ENCODE results near the gene CDHR3. TPM values are rescaled to one million over a fixed set of nuclear protein-coding genes. Genes with fewer than 3 reads are reported as not detected.

The CDHR3 gene
- total and polyA plus RNA-seq, 2 donors (not counting 3 experiments of a cell fraction or from before 2014, with no cell fraction given), result 0.46 to 2.3 TPM

GRCh38 chr7:106048706-106049020 lies 85.6 kb downstream of the CDHR3 start:
- no peak for FAIRE-seq
- CTCF ChIA-PET, result interaction anchor here (0.7 to 1.1 kb wide), 2 partner anchors 9 to 106 kb away, joined by 3 to 4 read pairs; no protein-coding TSS in a partner anchor
- no peak for TF ChIP-seq GATA2 (IDR thresholded peaks at IDR 0.05; ENCODE audit: insufficient read depth, insufficient read length, low read depth, low read length)
- no peak for TF ChIP-seq POLR2AphosphoS5 (IDR thresholded peaks at IDR 0.05; ENCODE audit: insufficient read depth, low read depth, low read length)
- TF ChIP-seq POLR2A (IDR thresholded peaks at IDR 0.05; ENCODE audit: low read depth, low read length), result no peak
- no peak for TF ChIP-seq FOS (IDR thresholded peaks at IDR 0.05; ENCODE audit: borderline replicate concordance, insufficient read depth, low read length)
- TF ChIP-seq MYC (IDR thresholded peaks at IDR 0.05; ENCODE audit: low read depth, low read length), result no peak
- TF ChIP-seq MAX (IDR thresholded peaks at IDR 0.05; ENCODE audit: insufficient read depth, insufficient read length), result no peak
- no peak for TF ChIP-seq CTCF (IDR thresholded peaks at IDR 0.05; ENCODE audit: extremely low read depth in 1 of 2, insufficient read depth in 1 of 2, low read depth in 1 of 2, low read length in 2 of 2)
- no peak for TF ChIP-seq EZH2 (IDR thresholded peaks at IDR 0.05; ENCODE audit: borderline replicate concordance, low read depth, low read length, severe bottlenecking)
- no peak for TF ChIP-seq JUN (IDR thresholded peaks at IDR 0.05; ENCODE audit: borderline replicate concordance, insufficient read depth, insufficient read length, low read depth)
- H3K27me3 ChIP-seq (ENCODE audit: control insufficient read depth in 2 of 2, insufficient read depth in 2 of 2, low read length in 2 of 2), result peaks cover 20% of the 10 kb centered on the region in 2 experiments
- H3K4me1 ChIP-seq (ENCODE audit: control insufficient read depth, extremely low read depth, insufficient read depth, low read length), result no peaks in the 10 kb centered on the region
- no peaks in the 10 kb centered on the region for H4K20me1 ChIP-seq (replicated peaks; ENCODE audit: control insufficient read depth, extremely low read depth, insufficient read depth, low read length)
- no peak for DNase-seq (ENCODE audit: low read depth, low spot score)
- intact Hi-C loops (cut with micrococcal nuclease) (loop anchor here (10.0 kb wide), 1 partner anchor 644 kb away; no protein-coding TSS in a partner anchor), dilution Hi-C loops (cut with MboI; ENCODE audit: extremely low pct_ligation_motif_present, low sequenced_read_pairs) (no loop called here)
- no peak overlapping the region for H2AFZ ChIP-seq (ENCODE audit: low read depth, low read length)
- no peak overlapping the region for H3K4me2 ChIP-seq (ENCODE audit: insufficient read depth, low read length)
- H3K27ac ChIP-seq (ENCODE audit: insufficient read depth, low read depth, low read length), result no peak overlapping the region
- no peaks in the 10 kb centered on the region for H3K9me3 ChIP-seq (replicated peaks; ENCODE audit: control insufficient read depth, insufficient read depth, low read length)
- no TSS peak for BruUV-seq (replicated peaks)
- no peak overlapping the region for H3K4me3 ChIP-seq (replicated peaks in 1 of 3; ENCODE audit: insufficient read depth in 1 of 3, low read depth in 1 of 3, low read length in 3 of 3)
- POLR2A ChIA-PET, result no interaction called here
- H3K9me1 ChIP-seq (replicated peaks; ENCODE audit: control insufficient read depth, extremely low read depth, insufficient read depth, low read length), result no peaks in the 10 kb centered on the region
- H3K36me3 ChIP-seq (ENCODE audit: control insufficient read depth in 2 of 2, extremely low read depth in 1 of 2, insufficient read depth in 2 of 2, low read length in 2 of 2), result no peaks in the 10 kb centered on the region
- no peak overlapping the region for H3K9ac ChIP-seq (replicated peaks; ENCODE audit: extremely low read depth, insufficient read depth, low read length)
- H3K79me2 ChIP-seq (ENCODE audit: control insufficient read depth, insufficient read depth, low read length), result no peaks in the 10 kb centered on the region

All from endothelial cell of umbilical vein (primary cell).